Mesothelial cell of epicardium (in vitro differentiated cells): ENCODE measurements around the gene AGO4. TPM values are rescaled to one million over a fixed set of nuclear protein-coding genes. Genes with fewer than 3 reads are reported as not detected.
"Not testable (repeated sequence)": the region's sequence is repeated elsewhere in the genome, so short reads cannot be mapped to it uniquely, and the experiment has no call there.

Experiments
- DNase-seq, 2 experiments: peaks; one replicate each; pipeline ENCODE4 v3.0.0; 2021; ENCODE audit warnings: low spot score in 2 of 2; ENCODE audit not compliant: unreplicated experiment in 2 of 2
- H3K27ac Mint-ChIP-seq: 2 replicates; pipeline ENCODE4 v1.8.0; 2021; ENCODE audit warnings: mixed read lengths
- H3K27me3 Mint-ChIP-seq: 2 replicates; pipeline ENCODE4 v1.8.0; 2021; ENCODE audit warnings: low read depth, mixed read lengths
- H3K36me3 Mint-ChIP-seq: 2 replicates; pipeline ENCODE4 v1.8.0; 2021; ENCODE audit warnings: mixed read lengths
- H3K4me1 Mint-ChIP-seq: 2 replicates; pipeline ENCODE4 v1.8.0; 2021; ENCODE audit warnings: mixed read lengths
- H3K4me3 Mint-ChIP-seq: 2 replicates; pipeline ENCODE4 v1.8.0; 2021; ENCODE audit warnings: mild to moderate bottlenecking, moderate library complexity, mixed read lengths
- H3K9me3 Mint-ChIP-seq: 2 replicates; pipeline ENCODE4 v1.8.0; 2021; ENCODE audit warnings: mixed read lengths
- total RNA-seq: library from RNA; stranded (reverse); gene quantifications from 3 replicates; pipeline ENCODE4 v1.2.1, GENCODE V29; 2021
- TF ChIP-seq, protein P1 (sequence below): fragments of 200-600 bp; sonication (generic); IDR thresholded peaks from one replicate; pipeline ENCODE4 v1.5.0; 2021; ENCODE audit warnings: antibody characterized with exemption; ENCODE audit not compliant: unreplicated experiment

Gene AGO4
- total RNA-seq, 1 donor from 2014 or later: 26.5 TPM

DNA sequence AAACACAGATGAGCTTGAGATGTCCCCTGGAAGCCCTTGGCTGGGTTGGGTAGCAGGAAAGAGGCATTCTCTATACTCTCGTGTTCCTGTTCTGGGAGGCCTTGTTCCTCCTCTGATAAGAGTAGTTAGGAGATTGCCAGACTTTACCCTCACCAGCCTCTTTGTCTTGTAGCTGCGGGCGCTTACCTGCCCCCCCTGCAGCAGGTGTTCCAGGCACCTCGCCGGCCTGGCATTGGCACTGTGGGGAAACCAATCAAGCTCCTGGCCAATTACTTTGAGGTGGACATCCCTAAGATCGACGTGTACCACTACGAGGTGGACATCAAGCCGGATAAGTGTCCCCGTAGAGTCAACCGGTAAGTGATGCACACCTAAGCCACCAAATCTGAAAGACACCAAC is 80.4 kb downstream of the AGO4 start:
- H3K4me3 Mint-ChIP-seq: no peak overlapping the region
- no peak for DNase-seq
- H3K36me3 Mint-ChIP-seq: peaks cover 17% of the 10 kb centered on the region
- no peaks in the 10 kb centered on the region for H3K9me3 Mint-ChIP-seq
- TF ChIP-seq, protein P1, sequence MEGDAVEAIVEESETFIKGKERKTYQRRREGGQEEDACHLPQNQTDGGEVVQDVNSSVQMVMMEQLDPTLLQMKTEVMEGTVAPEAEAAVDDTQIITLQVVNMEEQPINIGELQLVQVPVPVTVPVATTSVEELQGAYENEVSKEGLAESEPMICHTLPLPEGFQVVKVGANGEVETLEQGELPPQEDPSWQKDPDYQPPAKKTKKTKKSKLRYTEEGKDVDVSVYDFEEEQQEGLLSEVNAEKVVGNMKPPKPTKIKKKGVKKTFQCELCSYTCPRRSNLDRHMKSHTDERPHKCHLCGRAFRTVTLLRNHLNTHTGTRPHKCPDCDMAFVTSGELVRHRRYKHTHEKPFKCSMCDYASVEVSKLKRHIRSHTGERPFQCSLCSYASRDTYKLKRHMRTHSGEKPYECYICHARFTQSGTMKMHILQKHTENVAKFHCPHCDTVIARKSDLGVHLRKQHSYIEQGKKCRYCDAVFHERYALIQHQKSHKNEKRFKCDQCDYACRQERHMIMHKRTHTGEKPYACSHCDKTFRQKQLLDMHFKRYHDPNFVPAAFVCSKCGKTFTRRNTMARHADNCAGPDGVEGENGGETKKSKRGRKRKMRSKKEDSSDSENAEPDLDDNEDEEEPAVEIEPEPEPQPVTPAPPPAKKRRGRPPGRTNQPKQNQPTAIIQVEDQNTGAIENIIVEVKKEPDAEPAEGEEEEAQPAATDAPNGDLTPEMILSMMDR: no peak
- H3K27ac Mint-ChIP-seq: no peak overlapping the region
- H3K4me1 Mint-ChIP-seq: peaks cover 41% of the 10 kb centered on the region
- H3K27me3 Mint-ChIP-seq: no peaks in the 10 kb centered on the region

DNA sequence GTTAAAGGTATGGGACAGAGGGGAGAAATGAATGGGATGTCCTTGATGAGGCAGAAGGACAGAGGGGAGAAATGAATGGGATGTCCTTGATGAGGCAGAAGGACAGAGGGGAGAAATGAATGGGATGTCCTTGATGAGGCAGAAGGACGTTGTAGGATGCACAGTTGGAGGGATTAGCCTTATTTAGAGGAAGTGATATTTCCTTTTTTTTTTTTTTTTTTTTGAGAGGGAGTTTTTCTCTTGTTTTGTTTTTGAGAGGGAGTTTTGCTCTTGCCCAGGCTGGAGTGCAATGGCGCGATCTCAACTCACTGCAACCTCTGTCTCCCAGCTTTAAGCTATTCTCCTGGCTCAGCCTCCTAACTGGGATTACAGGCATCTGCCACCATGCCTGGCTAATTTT is 81.2 kb downstream of the AGO4 start:
- DNase-seq, H3K4me3 Mint-ChIP-seq, H3K9me3 Mint-ChIP-seq, H3K27me3 Mint-ChIP-seq, H3K27ac Mint-ChIP-seq: not testable (repeated sequence)
- Mint-ChIP-seq H3K4me1 (peaks cover 37% of the 10 kb centered on the region), H3K36me3 (peaks cover 21% of the 10 kb centered on the region)

DNA sequence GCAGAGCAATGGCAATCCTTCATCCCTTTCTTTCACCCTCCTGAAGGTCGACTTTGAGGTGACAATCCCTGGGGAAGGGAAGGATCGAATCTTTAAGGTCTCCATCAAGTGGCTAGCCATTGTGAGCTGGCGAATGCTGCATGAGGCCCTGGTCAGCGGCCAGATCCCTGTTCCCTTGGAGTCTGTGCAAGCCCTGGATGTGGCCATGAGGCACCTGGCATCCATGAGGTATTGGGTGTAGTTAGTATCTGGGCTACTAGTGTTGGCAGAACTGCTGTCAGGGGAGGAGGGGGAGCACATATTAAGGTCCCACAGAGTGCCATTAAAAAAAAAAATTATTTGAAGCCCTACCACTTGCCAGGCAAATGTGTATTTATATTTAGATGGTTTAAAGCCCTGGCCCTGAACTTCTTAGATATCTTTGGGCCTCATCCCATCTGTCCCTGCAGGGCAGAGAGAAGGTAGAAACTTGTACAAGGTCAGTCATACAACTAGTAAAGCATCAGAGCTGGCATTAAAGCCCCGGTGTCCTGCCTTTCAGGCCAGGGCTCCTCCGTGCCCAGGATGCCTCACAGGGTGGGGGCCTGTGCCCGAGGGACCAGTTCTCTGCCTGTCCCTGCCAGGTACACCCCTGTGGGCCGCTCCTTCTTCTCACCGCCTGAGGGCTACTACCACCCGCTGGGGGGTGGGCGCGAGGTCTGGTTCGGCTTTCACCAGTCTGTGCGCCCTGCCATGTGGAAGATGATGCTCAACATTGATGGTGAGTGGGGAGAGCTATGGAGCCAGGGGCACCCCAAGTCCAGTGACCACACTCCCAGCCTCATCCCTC is 85.4 kb downstream of the AGO4 start:
- TF ChIP-seq, protein P1: no peak
- Mint-ChIP-seq H3K27me3 (no peaks in the 10 kb centered on the region), H3K4me1 (no peaks in the 10 kb centered on the region), H3K27ac (no peak overlapping the region), H3K9me3 (no peaks in the 10 kb centered on the region), H3K36me3 (peaks cover 29% of the 10 kb centered on the region), H3K4me3 (no peak overlapping the region)
- no peak for DNase-seq

DNA sequence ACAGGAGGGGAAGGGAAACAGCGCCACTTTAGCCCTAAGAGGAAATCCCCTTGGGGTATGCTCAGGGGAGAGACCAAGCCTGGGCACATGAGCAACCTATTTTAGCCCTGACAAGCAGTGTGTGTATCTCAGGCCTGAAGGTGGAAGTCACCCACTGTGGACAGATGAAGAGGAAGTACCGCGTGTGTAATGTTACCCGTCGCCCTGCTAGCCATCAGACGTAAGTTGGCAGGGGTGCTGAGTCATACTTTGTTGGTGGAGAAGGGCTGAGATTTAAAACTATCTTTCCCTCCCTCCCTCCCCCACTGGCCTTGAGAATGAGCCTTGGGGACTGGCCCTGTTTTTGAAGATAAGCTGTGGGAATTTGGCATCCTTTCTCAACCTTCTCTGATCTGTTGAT is 86.4 kb downstream of the AGO4 start:
- Mint-ChIP-seq H3K27ac (no peak overlapping the region), H3K9me3 (no peaks in the 10 kb centered on the region), H3K4me3 (no peak overlapping the region), H3K4me1 (no peaks in the 10 kb centered on the region), H3K36me3 (peaks cover 32% of the 10 kb centered on the region), H3K27me3 (no peaks in the 10 kb centered on the region)
- no peak for DNase-seq
- TF ChIP-seq, protein P1: no peak

DNA sequence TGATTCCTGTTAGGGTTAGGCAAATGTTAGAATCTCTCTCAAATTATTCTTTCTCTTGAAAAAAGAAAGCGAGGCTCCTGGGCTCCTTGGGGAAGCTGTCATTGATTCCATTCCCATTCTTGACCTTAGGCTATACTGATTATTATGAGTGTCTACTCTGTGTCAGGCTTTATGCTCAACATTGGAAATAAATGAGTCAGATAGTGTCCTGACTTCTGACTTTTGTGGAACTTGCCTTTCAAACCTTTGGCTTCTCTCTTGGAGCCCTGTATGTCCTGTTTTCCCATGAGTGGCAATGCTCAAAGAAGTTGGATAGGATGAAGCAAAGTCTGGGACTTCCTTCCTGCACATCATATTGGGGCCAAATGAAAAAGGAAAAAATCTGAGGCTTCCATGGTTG is 86.8 kb downstream of the AGO4 start:
- H3K4me3 Mint-ChIP-seq: no peak overlapping the region
- H3K4me1 Mint-ChIP-seq: no peaks in the 10 kb centered on the region
- no peaks in the 10 kb centered on the region for H3K9me3 Mint-ChIP-seq
- H3K27ac Mint-ChIP-seq: no peak overlapping the region
- H3K27me3 Mint-ChIP-seq: no peaks in the 10 kb centered on the region
- TF ChIP-seq, protein P1: no peak
- H3K36me3 Mint-ChIP-seq: peaks cover 34% of the 10 kb centered on the region
- DNase-seq: no peak

DNA sequence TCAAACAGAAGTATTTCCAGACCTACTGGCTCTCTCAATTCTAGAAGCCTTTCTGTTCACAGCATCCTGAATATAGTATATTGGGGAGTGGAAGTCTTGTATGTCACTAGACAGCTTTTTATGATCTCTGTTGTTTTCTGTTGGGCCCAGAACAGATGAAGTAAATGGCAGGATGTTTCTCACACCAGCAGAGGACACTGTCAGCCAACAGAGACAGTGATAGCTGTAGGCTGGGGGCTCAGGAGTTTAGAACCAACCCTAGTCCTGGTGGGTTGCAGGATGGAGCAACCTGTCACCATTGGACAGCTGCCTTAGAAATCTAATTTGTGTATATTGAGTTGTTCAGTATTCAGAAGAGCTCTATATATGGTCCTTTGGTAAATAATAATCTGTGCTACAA is 92.1 kb downstream of the AGO4 start:
- DNase-seq: no peak
- no peaks in the 10 kb centered on the region for H3K27me3 Mint-ChIP-seq
- no peak overlapping the region for H3K27ac Mint-ChIP-seq
- no peaks in the 10 kb centered on the region for H3K4me1 Mint-ChIP-seq
- TF ChIP-seq, protein P1: no peak
- peaks cover 49% of the 10 kb centered on the region for H3K36me3 Mint-ChIP-seq
- H3K9me3 Mint-ChIP-seq: no peaks in the 10 kb centered on the region
- no peak overlapping the region for H3K4me3 Mint-ChIP-seq
